BJ (cell line): Measurements from ENCODE around the gene HIF1AN. TPM values are rescaled to one million over a fixed set of nuclear protein-coding genes. Genes with fewer than 3 reads are reported as not detected.

Experiments used
- CTCF ChIA-PET: fragments of 350-600 bp; formaldehyde crosslinking; extraction: SDS; loops from one replicate; lab custom pipeline; 2021; ENCODE audit warnings: antibody characterized with exemption, inconsistent platforms; lab: Yijun Ruan, JAX
- POLR2A ChIA-PET: fragments of 300-600 bp; sonication (Branson Sonifier 250); formaldehyde crosslinking; extraction: SDS; loops from one replicate; lab custom pipeline; 2021; ENCODE audit warnings: antibody characterized with exemption; lab: Charles Lee
- DNase-seq: peaks from one replicate; pipeline ENCODE4 v3.0.0-alpha.2; 2011; ENCODE audit warnings: low read depth
- H3K27me3 ChIP-seq: 2 replicates; pipeline ENCODE4 v1.6.0; 2011; ENCODE audit warnings: low read length; ENCODE audit not compliant: control insufficient read depth, insufficient read depth
- H3K36me3 ChIP-seq: 2 replicates; pipeline ENCODE4 v1.5.1; 2011; ENCODE audit warnings: low read length; ENCODE audit not compliant: control insufficient read depth, insufficient read depth
- H3K4me3 ChIP-seq: 2 replicates; pipeline ENCODE4 v1.5.1; 2011; ENCODE audit warnings: low read depth, mild to moderate bottlenecking, control low read depth, low read length
- polyA plus RNA-seq: library from polyadenylated mRNA; depleted of rRNA; stranded (reverse); fragments of >200 nt; gene quantifications from 2 replicates; pipeline ENCODE4 v1.2.3, GENCODE V29; 2011
- TF ChIP-seq, protein P1 (sequence below): IDR thresholded peaks from 2 replicates; pipeline ENCODE4 v1.5.1; 2011; ENCODE audit warnings: low read depth, mild to moderate bottlenecking, control low read depth, inconsistent platforms, low read length, moderate library complexity; ENCODE audit not compliant: insufficient read depth

The HIF1AN gene
- polyA plus RNA-seq, 1 experiment = 7.4 TPM

DNA sequence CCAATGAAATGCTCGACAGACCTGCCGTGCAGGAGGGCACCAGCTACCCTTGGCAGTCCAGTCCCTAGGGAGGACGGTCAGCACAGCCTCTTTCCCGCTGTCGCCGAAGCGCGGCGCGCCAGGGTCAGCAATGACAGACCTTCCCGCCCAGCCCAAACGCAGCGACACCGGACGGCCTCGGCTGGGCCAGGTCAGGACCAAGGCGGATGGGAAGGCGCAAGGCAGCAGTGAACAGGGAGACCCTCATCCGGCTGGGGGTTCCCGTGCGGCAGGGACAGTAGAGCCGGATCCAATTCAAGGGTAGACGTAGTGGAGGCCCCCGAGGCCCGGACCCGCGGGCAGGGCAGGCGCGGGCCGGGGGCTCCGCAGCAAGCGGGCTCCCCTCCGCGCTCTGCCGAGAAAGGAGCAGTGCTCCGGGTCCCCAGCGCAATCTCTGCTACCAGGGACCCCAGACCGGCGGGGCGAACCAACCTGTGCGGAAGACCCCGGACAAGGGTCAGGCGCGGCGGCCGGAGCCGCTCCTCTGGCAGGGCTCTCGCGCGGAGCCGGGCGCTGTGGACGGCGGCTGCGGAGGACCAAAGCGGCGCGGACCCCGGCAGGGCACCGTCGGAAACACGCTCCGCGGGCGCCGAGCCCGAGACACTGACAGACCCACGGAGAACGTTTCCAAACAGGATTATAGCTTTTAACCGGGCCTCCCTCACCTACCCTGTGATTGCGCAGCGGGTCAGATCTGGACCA is 16.3 kb upstream of the HIF1AN start, which contains the start of gene SEC31B:
Gene SEC31B (minus strand): TSS at position 551 of the 741 bp plus-strand sequence. CDS start 2,909 bp downstream, outside the sequence.
- Histone ChIP-seq H3K27me3 (no peaks in the 10 kb centered on the region), H3K36me3 (peaks cover 5% of the 10 kb centered on the region), H3K4me3 (peak within 1 kb of the TSS; percentile 31)
- no peak for DNase-seq
- TF ChIP-seq, protein P1, sequence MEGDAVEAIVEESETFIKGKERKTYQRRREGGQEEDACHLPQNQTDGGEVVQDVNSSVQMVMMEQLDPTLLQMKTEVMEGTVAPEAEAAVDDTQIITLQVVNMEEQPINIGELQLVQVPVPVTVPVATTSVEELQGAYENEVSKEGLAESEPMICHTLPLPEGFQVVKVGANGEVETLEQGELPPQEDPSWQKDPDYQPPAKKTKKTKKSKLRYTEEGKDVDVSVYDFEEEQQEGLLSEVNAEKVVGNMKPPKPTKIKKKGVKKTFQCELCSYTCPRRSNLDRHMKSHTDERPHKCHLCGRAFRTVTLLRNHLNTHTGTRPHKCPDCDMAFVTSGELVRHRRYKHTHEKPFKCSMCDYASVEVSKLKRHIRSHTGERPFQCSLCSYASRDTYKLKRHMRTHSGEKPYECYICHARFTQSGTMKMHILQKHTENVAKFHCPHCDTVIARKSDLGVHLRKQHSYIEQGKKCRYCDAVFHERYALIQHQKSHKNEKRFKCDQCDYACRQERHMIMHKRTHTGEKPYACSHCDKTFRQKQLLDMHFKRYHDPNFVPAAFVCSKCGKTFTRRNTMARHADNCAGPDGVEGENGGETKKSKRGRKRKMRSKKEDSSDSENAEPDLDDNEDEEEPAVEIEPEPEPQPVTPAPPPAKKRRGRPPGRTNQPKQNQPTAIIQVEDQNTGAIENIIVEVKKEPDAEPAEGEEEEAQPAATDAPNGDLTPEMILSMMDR = no peak
- ChIA-PET POLR2A (no interaction called here), CTCF (interaction anchor here (0.6 to 30.3 kb wide), 28 partner anchors 8 to 366 kb away, joined by 3 to 386 read pairs (median 5); partner anchors contain the start of genes HIF1AN, NDUFB8, PKD2L1 and SCD)

DNA sequence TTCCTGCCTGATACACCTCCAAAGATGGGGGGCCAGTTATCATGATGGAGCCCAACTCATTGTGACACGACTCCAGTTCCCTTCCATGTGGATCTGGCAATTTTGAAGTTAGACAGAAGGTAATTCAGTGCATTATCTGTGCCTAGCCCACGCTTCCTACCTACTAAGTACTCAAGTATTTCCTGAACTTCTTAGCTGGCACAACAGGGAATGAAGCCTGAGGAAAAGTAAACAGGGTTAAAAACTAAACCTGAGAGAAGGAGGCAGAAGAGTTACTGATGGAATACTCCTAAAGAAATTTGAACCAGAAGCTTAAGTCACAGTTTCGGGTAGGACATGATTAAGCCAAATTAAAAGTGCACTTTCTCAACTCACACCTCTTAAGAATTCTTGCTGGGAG is 14.9 kb upstream of the HIF1AN start:
- TF ChIP-seq, protein P1 = no peak

GRCh38 chr10:100522107-100522801 is 13.5 kb upstream of the HIF1AN start:
- TF ChIP-seq, protein P1 = no peak
- ChIA-PET POLR2A (no interaction called here), CTCF (interaction anchor here (0.6 to 3.6 kb wide), 8 partner anchors 11 to 675 kb away, joined by 3 to 16 read pairs (median 4); partner anchors contain the start of gene HIF1AN)
- Histone ChIP-seq H3K27me3 (no peaks in the 10 kb centered on the region), H3K4me3 (no peak overlapping the region), H3K36me3 (peaks cover 18% of the 10 kb centered on the region)
- no peak for DNase-seq

More for the DNA sequence above, 14.9 kb upstream of the HIF1AN start:
- H3K36me3 ChIP-seq = peaks cover 8% of the 10 kb centered on the region
- ChIA-PET CTCF (interaction anchor here (0.5 to 4.0 kb wide), 10 partner anchors 9 to 358 kb away, joined by 3 to 54 read pairs (median 5); partner anchors contain the start of genes HIF1AN and NDUFB8), POLR2A (interaction anchor here (0.6 kb wide), 2 partner anchors 9 to 16 kb away, joined by 4 to 11 read pairs; no protein-coding TSS in a partner anchor)
- H3K4me3 ChIP-seq = no peak overlapping the region
- DNase-seq = no peak
- H3K27me3 ChIP-seq = no peaks in the 10 kb centered on the region

- ChIA-PET POLR2A (no interaction called here), CTCF (interaction anchor here (0.7 to 3.6 kb wide), 6 partner anchors 9 to 356 kb away, joined by 3 to 16 read pairs (median 8); partner anchors contain the start of gene HIF1AN)
- H3K36me3 ChIP-seq = peaks cover 18% of the 10 kb centered on the region
- TF ChIP-seq, protein P1 = no peak
- DNase-seq = no peak
- H3K4me3 ChIP-seq = no peak overlapping the region
- H3K27me3 ChIP-seq = no peaks in the 10 kb centered on the region
Measured at GRCh38 chr10:100522945-100523344, 12.8 kb upstream of the HIF1AN start.

- TF ChIP-seq, protein P1 = no peak
- no peak for DNase-seq
- ChIA-PET POLR2A (no interaction called here), CTCF (interaction anchor here (0.6 to 2.9 kb wide), 7 partner anchors 9 to 620 kb away, joined by 3 to 11 read pairs (median 4); no protein-coding TSS in a partner anchor)
- no peaks in the 10 kb centered on the region for H3K27me3 ChIP-seq
- H3K4me3 ChIP-seq = no peak overlapping the region
- peaks cover 18% of the 10 kb centered on the region for H3K36me3 ChIP-seq
Measured at GRCh38 chr10:100524206-100524605, 11.5 kb upstream of the HIF1AN start.
